Stimulated activated CD8-positive, alpha-beta memory T cell treated with anti-CD3 and anti-CD28 coated beads, Interleukin-7, amount 100 ng/mL, for 1 hour (primary cell): Measurements from ENCODE around the gene STT3A.
A peak's percentile ranks its signal among the peaks of the same experiment; 100 is the strongest.

Source experiments
- DNase-seq, 2 donors: peaks; one replicate each; pipeline ENCODE4 v3.0.0-alpha.2; 2020; ENCODE audit warnings: low read depth in 2 of 2

STT3A gene

DNA sequence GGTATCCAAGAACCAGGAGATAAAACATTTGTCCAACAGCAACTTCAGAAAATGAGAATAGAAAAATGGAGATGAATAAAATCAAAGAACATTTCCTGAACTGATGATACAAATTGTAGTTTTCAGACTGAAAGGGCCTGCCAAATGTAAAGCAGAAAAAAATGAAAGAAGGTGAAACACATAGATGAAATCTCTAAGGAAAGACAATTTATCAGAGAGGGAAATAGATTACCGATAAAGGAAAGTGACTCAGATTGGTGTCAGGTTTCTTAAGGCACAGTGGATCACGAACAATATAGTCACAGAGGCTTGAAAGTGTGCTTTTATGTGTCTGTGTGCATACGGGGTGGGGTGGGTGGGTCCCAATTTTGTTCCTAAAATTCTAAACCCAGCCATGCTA lies 4.1 kb upstream of the STT3A start:
- DNase-seq = no peak

DNA sequence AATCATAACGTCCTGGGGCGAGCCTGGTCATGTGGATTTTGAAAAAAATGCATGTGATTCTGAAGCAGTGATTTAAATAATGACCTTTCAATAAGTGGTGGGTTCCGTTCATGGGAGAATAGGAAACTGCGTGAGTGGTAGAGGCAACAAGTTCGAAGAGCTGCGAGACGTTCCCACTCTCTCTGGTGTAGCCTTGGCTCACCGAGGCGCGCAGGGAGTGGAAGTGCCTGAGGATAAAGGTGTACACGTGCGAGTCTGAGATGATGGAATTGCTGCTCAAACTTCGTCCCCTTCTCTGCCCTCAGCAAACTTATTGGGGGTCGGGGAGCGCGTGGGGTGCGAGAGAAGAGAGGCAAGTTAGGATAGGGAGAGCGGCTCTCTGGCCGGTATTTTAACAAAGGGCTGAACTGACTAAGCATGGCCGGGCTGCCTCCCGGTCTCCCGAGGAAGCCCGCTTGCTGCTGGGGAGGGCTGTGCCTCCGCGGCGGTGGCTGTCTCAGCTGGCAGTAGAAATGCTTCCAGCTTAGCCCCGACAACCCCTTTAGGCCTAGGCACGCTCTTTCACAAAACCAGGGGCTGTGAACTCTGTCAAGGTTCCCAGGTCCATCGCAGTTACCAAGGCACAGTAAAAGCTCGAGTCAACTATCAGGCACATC lies 875 bp upstream of the STT3A start:
- DNase-seq = peak in 1 of 2 donors; percentile 4

DNA sequence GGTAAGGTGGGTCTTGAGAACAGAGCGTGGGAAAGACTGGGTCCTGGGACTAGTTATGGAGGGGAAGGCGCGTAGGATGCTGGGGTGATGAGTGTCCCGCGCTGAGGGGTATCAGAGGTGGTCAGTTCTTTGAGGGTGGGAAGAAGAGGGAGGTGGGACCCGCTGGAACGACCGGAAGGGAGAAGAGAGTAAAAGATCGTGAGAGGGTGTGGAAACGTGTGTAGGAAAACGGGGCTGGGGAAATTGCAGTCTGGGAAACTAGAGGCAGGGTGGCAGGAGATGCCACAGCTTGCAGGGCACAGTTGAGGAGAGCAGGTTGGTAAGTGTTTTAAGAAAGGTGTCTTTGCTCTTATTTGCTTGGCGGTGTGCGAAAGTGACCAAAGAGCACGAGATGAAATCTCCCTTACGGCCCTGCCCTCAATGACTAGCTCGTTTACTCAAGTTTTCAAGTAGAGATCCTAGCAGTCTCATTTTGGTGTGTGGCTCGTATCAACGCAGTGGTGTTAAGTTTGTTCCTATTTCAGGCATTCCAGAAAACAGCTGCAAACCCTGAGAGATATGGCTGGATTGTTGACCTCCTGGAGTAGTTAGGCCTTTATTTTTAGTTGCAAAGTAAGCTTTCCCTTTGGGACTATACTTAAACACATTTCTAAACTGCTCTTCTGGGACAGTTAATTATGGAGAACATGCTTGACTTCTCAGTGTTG lies 615 bp downstream of the STT3A start:
- DNase-seq = no peak

DNA sequence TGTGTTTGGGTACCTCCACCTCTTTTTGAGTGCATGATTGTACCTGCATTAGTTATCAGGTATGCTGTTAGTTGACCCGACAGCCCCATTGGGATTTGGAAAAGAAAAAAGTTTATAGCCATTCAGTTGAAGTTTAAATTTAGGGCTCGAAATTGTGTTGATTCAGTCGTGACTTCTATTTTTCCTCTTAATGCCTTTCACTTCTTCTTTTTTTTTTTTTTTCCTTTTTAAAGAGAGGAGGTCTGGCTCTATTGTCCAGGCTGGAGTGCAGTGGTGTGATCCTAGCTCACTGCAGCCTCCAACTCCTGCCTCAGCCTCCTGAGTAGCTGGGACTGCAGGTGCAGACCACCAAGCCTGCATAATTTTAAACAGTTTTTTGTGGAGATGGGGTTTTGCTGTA lies 2.3 kb downstream of the STT3A start:
- DNase-seq = no peak

DNA sequence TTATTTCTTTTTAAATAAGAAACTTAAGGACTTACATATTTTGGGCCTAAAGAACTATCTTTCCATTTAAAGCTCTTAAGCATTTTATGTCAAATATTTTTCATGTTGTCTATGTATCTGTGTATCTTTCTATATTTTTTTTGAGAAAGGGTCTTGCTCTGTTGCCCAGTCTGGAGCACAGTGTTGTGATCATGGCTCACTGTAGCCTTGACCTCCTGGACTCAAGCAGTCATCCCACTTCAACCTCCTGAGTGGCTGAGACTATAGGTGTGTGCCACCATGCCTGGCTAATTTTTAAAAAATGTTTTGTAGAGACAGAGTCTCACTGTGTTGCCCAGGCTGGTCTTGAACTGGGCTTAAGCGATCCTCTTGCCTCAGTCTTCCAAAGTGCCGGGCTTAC lies 8.0 kb downstream of the STT3A start:
- DNase-seq = no peak

DNA sequence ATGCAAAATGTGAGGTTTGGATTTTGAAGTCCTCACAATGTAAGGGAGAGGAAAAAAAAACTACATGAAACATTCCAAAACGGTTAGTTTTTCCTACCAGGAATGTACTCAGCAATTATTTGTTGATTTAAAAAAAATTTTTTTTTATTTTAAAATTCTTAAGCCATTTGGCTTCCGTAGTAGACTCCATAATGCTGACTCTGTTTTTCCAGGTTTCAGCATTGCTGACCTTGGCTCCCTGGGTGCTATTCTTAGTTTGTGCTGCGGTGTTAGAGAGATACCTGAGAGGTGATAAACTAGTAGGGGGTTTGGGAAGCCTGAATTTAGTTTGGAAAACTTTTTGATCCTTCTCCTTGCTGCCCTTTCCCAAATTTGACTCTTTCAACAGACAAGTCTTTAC lies 10.6 kb downstream of the STT3A start:
- no peak for DNase-seq

DNA sequence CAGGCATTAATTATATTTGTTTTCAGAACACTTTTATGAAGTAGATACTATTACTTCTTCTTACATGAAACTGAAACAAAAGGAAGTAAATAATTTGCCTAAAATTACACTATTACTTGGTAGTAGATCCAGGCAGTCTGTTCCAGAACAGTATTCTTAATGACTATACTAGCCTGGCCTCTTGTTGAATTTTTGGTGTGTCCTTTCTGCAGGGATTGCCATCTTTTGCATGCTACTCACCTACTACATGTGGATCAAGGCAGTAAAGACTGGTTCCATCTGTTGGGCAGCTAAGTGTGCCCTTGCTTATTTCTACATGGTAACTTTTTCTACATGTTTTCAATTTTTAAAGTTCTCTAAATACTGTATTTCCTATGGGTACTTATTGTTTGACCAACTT lies 12.8 kb downstream of the STT3A start:
- DNase-seq = no peak

DNA sequence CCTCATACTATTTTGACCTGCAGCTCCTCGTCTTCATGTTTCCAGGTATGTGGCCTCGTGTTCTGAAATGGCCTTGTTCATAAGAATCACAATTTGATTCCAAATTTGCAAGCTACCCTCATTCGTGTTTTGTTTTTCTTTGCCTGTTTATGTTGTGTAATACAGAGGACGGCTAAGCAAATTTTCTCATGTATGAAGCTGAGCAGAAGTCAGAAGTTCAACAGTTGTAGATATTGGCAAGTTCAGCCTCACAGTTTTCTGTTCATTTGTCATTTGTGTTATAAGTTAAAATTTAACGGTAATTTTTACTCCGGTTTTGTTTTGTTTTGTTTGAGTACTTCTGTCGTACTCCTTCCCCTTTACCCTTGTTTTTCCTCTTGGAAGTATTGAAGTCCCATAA lies 16.9 kb downstream of the STT3A start:
- DNase-seq = no peak

DNA sequence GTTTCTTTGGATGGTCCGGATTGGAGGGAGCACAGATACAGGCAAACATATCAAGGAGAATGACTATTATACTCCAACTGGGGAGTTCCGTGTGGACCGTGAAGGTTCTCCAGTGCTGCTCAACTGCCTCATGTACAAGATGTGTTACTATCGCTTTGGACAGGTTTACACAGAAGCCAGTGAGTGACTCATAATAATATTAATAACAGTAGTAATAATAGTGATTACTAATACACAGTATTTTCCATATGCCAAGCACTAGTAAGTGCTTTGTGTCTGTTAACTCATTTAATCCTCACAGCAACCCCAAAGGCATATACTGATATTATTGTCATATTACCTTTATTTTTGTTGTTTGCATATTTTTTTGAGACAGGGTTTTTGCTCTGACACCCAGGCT lies 25.7 kb downstream of the STT3A start:
- DNase-seq = no peak

DNA sequence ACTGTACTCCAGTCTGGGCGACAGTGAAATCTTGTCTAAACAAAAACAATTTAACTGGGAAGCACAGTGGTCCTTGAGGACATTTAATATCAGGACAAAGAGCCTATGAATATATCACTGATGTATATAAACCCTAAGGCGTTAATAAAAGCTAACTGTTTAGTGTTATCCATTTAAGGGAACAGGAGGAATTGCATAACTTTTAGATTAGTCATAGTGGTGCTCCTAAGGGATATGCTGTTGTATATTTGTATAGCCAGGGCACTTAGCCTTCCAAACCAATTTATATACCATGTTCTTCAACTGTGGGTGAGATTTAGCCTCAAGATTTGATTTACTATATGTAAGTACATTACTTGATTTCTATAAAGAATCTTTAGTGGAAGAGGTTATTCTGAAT lies 29.3 kb downstream of the STT3A start:
- no peak for DNase-seq

DNA sequence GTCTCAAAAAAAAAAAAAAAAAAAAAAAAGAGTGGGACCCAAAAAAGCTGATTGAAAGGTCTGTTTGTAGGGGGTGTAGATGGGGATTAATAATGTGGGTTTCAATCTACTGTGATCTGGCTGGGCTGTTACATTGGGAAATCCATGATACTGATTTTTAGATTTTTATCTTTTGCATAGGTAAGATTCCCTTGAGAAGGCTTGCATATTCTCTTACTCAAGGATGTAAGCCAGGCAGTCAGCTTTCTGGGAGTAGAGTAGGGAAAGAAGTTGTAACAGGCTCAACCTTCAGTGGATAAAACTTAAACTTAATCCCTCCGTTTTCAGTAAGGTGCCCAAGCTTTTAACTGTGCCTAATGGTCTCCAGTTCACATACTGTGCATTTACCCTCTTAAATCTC lies 30.4 kb downstream of the STT3A start:
- DNase-seq = no peak

DNA sequence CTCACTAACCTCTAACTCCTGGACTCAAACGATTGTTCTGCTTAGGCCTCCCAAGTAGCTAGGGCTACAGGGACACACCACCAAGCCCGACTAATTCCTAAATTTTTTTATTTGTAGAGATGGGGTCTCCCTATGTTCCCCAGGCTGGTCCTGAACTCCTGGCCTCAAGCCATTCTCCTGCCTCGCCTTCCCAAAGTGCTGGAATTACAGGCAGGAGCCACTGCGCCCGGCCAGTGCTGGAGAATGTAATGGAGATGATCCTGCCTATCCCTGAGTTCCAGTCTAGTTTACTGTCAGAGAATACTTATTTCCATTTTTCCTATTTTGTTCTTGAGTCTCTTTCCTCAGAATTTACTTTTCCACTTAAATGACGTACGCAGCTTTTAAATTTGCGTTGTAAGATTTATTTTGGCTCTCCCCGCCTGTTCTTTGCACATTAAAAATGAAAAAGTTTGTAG lies 32.1 kb downstream of the STT3A start, which contains the start of gene CHEK1:
CHEK1 (plus strand) TSS at position 408 of the 458 bp plus-strand sequence. CDS start 1,606 bp downstream, outside the sequence.
- no peak for DNase-seq

DNA sequence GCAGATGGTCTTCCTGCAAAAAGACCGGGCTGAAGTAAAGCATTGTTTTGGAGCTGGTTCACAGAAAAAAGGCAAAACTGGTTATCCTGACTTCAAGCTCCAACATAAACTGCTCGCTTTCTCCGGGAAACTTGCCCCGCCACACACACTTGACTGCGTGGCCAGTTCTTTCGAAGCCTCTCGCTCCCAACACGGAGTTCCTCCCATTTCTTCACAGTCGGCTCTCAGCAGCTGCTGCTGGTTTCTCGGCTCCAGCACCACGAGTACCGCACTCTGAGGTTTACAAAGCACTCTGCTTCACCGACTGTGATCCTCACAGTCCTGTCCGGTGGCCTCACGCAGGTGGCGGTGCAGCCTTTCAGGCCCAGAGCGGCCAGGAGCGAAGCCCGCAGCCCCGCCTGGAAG lies 32.6 kb downstream of the STT3A start:
- peak in 1 of 2 donors; percentile 0 for DNase-seq

DNA sequence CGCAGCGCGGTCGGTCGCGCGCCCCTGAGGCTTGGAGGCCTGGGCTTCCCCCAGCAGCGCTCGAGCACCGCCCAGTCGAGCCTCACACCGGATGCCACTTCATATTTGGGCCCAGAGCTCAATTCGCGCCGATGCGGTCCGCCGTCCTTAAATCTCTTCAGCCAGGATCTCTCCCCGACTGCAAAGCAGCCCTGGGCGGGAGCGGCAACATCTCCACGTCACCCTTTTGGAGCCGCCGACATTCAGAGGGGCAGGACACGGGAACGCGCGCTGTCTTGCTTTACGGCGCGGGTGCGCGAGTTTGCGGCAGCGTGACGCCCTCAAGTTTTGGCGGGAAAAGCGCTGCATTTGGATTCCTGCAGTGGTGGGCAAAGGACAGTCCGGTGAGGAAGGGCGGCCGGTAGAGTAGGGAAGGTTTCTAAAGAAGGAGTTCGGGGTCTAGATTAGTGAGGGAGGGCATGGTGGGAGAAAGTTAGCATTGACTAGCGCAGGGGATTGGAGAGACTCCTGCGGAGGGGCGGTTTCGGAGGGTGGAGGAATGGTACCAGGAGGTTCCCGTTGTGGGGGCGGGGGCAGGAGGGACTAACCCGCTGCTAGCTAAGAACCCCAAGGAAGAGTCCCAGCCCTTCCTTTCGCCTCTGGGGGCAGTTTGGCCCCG lies 33.1 kb downstream of the STT3A start:
- DNase-seq = peak; percentile 72 to 74

DNA sequence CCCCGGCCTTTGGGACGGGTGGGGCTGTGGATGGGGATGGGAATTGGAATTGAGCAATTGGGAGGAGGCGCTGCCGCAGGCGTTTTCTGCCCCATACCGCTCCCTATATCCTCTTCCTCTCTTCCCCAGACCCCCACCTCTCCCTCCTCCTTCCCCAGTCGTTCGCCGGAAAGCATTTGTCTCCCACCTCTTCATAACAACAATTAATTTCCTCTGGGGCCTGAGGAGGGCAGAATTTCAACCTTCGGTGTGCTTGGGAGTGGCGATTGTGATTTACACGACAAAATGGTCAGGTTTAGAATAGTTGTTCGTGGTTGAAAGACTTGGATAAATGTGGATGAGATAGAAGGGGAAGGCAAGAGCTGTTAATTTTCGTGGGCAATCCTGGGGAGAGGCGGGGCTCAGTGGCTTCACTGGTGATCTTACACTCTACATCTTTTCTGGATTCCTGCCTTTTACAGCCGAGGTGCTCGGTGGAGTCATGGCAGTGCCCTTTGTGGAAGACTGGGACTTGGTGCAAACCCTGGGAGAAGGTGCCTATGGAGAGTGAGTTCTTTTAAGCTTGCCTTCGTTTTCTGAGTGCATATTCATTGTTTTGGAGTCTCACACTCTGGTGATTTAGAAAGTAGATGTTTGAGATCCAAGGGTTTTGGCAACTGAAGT lies 33.8 kb downstream of the STT3A start:
- peak in 1 of 2 donors; percentile 5 for DNase-seq

DNA sequence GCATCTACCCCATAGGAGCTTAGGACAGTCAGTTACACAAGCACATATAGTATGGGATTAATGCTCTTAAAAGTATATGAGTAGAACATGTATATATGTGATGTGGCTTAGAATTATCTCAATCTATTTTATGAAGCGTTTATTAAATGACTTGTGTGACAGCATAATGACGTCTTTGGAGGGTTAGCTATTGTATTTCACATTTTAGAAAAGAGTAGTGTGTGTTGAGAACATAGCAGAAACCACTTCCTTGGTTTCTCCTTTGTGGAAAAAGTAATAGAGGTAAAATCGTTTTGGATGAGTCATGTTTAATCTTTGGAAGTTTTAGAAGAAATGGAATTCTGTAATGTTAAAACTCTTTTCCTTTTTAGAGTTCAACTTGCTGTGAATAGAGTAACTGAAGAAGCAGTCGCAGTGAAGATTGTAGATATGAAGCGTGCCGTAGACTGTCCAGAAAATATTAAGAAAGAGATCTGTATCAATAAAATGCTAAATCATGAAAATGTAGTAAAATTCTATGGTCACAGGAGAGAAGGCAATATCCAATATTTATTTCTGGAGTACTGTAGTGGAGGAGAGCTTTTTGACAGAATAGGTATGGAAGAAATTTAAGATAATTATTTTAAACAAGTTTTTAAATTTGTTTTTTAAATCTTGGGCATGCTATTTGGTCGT lies 34.7 kb downstream of the STT3A start:
- no peak for DNase-seq

DNA sequence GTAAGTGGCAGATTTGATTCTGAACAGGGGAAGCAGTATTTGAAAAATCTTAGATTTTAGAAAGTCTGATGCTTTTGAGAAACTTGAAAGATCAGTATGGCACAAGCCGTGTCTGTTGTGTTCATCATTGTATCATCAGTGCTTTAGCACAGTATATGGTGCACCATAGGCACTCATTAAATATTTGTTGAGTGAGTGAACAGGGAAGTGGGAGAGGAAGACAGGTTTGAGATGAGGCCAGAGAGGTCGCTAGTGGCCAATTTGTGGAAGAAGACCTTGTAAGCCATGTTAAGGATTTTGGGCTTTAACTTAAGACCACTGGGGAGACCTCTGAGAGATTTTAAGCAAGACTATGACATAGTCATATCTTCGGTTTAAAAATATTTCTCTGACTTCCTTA lies 45.2 kb downstream of the STT3A start:
- DNase-seq = no peak

DNA sequence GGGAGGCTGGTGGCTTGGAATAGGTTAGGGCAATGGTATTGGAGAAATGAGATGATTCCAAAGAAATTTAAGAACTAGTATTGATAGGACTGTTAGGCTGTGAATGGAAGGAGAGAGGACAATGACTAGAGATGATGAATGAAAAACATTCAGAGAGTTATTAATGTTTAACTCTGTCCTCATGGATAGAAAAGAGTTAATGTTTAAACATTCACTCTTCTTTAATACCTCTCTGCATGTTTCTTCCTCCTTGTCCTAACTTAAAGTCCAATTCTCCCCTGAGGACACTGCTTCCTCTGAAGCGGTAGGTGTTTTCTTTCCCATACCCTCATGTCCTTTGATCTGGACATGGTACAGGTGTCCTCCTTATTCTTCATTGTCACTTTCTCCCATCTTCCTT lies 45.7 kb downstream of the STT3A start:
- no peak for DNase-seq

DNA sequence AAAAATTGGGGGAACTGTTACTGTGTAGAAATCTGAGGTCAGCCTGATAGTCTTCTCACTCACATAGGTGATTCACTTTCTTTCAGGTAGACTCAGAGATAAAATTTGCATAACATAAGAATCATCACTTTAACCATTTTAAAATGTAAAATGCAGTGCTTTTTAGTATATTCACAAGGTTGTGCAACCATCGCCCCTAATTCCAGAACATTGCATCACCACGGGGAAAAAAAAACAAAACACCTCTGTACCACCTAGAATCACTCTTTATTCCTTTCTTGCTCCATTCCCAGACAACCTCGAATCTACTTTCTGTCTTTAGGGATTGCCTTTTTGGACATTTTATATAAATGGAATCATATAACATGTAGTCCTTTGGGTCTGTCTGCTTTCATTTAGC lies 53.2 kb downstream of the STT3A start:
- DNase-seq = no peak

DNA sequence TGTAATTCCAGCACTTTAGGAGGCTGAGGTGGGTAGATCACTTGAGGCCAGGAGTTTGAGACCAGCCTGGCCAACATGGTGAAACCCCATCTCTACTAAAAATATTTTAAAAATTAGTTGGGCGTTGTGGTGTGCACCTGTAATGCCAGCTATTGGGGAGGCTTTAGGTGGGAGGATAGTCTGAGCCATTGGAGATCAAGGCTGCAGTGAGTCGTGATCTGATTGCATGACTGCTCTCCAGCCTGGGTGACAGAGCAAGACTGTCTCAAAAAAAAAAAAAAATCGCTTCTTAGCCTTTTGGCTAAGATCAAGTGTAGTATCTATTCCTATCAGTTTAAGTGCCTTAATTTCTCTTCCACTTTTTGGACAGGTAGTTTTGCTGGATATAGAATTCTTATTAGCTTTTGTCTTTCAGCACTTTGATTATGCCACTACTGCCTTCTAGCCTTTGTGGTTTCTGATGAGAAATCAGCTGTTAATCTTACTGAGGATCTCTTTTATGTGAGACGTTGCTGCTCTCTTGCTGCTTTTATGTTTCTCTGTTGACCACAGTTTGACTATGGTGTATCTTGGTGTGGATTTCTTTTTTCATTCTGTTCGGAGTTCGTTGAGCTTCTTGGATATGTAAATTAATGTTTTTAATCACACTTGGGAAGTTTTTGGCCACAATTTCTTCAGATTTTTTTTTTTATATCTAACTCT lies 57.0 kb downstream of the STT3A start:
- no peak for DNase-seq

DNA sequence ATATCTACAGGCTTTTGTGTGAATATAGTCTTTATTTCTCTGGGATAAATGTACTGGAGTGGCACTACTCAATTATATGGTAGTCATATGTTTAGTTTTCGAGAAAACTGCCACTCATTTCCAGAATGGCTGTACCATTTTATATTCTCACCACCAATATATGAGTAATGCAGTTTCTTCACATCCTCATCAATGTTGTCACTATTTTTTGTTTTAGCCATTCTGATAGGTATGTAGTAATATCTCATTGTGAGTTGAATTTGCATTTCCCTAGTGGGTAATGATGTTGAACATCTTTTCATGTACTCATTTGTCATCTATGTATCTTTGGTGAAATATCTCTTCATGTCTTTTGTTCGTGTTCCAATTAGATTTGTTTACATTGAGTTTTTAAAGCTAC lies 70.0 kb downstream of the STT3A start:
- no peak for DNase-seq
